ENCODE measurements around the gene OR2T5.
"Not testable (repeated sequence)": the region's sequence is repeated elsewhere in the genome, so short reads cannot be mapped to it uniquely, and the experiment has no call there.

- TF ChIP-seq CTCF (IDR thresholded peaks at IDR 0.05; ENCODE audit: poor library complexity, severe bottlenecking); EP300 (conservative IDR thresholded peaks at IDR 0.05; ENCODE audit: poor library complexity, severe bottlenecking); RAD21 (conservative IDR thresholded peaks at IDR 0.05); POLR2AphosphoS5 (IDR thresholded peaks at IDR 0.05); SMC3 (conservative IDR thresholded peaks at IDR 0.05; ENCODE audit: poor library complexity); TAF1 (IDR thresholded peaks at IDR 0.05; ENCODE audit: low read depth); REST (IDR thresholded peaks at IDR 0.05; ENCODE audit: borderline replicate concordance); EZH2 (IDR thresholded peaks at IDR 0.05; ENCODE audit: borderline replicate concordance, insufficient read depth, low read length, poor library complexity, severe bottlenecking); MXI1 (conservative IDR thresholded peaks at IDR 0.05; ENCODE audit: poor library complexity, severe bottlenecking): not testable (repeated sequence)
Observed at GRCh38 chr1:248456635-248457034, 31.8 kb upstream of the OR2T5 start.

Measured in neural cell (in vitro differentiated cells).